Measurements from ENCODE around the gene CTIF. TPM values are rescaled to one million over a fixed set of nuclear protein-coding genes. Genes with fewer than 3 reads are reported as not detected.
A peak's percentile ranks its signal among the peaks of the same experiment; 100 is the strongest.

Gene CTIF
- total RNA-seq, 1 donor from 2014 or later, result 54.8 TPM

- TF ChIP-seq, protein P1, sequence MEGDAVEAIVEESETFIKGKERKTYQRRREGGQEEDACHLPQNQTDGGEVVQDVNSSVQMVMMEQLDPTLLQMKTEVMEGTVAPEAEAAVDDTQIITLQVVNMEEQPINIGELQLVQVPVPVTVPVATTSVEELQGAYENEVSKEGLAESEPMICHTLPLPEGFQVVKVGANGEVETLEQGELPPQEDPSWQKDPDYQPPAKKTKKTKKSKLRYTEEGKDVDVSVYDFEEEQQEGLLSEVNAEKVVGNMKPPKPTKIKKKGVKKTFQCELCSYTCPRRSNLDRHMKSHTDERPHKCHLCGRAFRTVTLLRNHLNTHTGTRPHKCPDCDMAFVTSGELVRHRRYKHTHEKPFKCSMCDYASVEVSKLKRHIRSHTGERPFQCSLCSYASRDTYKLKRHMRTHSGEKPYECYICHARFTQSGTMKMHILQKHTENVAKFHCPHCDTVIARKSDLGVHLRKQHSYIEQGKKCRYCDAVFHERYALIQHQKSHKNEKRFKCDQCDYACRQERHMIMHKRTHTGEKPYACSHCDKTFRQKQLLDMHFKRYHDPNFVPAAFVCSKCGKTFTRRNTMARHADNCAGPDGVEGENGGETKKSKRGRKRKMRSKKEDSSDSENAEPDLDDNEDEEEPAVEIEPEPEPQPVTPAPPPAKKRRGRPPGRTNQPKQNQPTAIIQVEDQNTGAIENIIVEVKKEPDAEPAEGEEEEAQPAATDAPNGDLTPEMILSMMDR (IDR thresholded peaks at IDR 0.05), result no peak
- no peaks in the 10 kb centered on the region for H3K27me3 ChIP-seq (ENCODE audit: low read depth)
- peaks cover 13% of the 10 kb centered on the region for H3K36me3 ChIP-seq
- intact Hi-C loops (cut with DNase I), result no loop called here
- DNase-seq (no peak), ATAC-seq (no peak)
- no peak overlapping the region for H3K4me3 ChIP-seq
- peaks cover 35% of the 10 kb centered on the region for H3K4me1 ChIP-seq
- no peak overlapping the region for H3K27ac ChIP-seq
- H3K9me3 ChIP-seq, result no peaks in the 10 kb centered on the region
These were observed 318.3 kb downstream of the CTIF start for GRCh38 chr18:48857023-48857694.

- ATAC-seq, result no peak
- TF ChIP-seq, protein P1 (IDR thresholded peaks at IDR 0.05), result no peak
- DNase-seq, result peak; percentile 22
- Histone ChIP-seq H3K4me1 (peaks cover 33% of the 10 kb centered on the region), H3K27me3 (ENCODE audit: low read depth) (no peaks in the 10 kb centered on the region), H3K36me3 (peaks cover 13% of the 10 kb centered on the region), H3K9me3 (no peaks in the 10 kb centered on the region), H3K4me3 (no peak overlapping the region), H3K27ac (no peak overlapping the region)
- intact Hi-C loops (cut with DNase I), result no loop called here
These were observed 319.8 kb downstream of the CTIF start for GRCh38 chr18:48858676-48859075.

DNA sequence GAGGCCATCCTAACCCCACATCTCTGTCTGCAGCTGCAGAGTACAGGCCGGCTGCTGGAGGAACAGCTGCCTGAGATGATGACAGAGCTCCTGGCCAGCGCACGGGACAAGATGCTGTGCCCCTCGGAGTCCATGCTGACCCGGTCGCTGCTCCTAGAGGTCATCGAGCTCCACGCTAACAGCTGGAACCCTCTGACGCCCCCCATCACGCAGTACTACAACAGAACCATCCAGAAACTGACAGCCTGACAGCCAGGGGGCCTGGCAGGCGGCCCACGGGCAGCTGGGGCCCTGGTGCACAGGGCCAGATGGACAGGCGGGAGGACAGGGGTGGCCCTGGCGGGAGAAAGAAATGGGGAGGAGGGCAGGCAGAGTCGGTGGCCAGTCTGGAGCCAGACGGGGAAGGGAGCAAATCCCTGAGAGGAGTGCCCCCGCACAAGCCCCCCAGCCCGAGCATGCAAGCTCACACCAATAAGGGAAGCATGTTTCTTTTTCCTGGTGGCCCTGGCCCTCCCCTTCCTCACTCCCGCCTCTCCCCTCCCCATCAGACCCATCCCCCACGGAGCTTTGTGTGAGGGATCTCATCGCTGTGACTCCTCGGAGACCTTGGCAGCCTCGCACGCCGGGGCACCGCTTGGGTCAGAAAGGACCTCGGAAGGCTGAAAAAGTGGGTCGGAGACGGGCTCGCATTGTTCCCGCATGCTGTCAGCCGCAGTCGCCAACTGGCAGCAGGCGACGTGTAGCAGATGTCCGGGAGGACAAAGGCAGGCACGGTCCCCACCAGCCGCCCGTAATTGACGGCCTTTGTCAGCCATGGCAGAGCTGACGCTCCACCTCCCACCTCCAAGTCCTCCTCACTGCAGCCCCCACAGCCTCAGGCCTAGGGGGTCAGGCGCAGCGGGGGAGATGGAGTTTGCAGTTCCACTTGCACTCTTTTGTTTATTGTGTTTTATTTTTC, 320.8 kb downstream of the CTIF start:
- ATAC-seq (no peak), DNase-seq (peak; percentile 46)
- Histone ChIP-seq H3K36me3 (peaks cover 13% of the 10 kb centered on the region), H3K4me1 (peaks cover 30% of the 10 kb centered on the region), H3K4me3 (no peak overlapping the region), H3K27me3 (ENCODE audit: low read depth) (no peaks in the 10 kb centered on the region), H3K27ac (no peak overlapping the region), H3K9me3 (no peaks in the 10 kb centered on the region)
- intact Hi-C loops (cut with DNase I), result no loop called here
- TF ChIP-seq, protein P1 (IDR thresholded peaks at IDR 0.05), result no peak

- intact Hi-C loops (cut with DNase I), result no loop called here
- H3K27ac ChIP-seq, result no peak overlapping the region
These were observed 321.7 kb downstream of the CTIF start for GRCh38 chr18:48860269-48861180.

More at GRCh38 chr18:48860269-48861180, 321.7 kb downstream of the CTIF start:
- TF ChIP-seq, protein P1 (IDR thresholded peaks at IDR 0.05), result no peak
- ATAC-seq (no peak), DNase-seq (peak; percentile 24)
- H3K27me3 ChIP-seq (ENCODE audit: low read depth), result no peaks in the 10 kb centered on the region
- H3K4me1 ChIP-seq, result peaks cover 21% of the 10 kb centered on the region
- peaks cover 13% of the 10 kb centered on the region for H3K36me3 ChIP-seq
- no peaks in the 10 kb centered on the region for H3K9me3 ChIP-seq
- no peak overlapping the region for H3K4me3 ChIP-seq
